Activated CD4-positive, CD25-positive, alpha-beta regulatory T cell (primary cell): ENCODE data around the gene RNF224.
A peak's percentile ranks its signal among the peaks of the same experiment; 100 is the strongest.

Source experiments
- DNase-seq, 4 experiments: peaks; one replicate each; lab custom pipeline; 2025; lab: John Stamatoyannopoulos, UW

Gene RNF224

DNA sequence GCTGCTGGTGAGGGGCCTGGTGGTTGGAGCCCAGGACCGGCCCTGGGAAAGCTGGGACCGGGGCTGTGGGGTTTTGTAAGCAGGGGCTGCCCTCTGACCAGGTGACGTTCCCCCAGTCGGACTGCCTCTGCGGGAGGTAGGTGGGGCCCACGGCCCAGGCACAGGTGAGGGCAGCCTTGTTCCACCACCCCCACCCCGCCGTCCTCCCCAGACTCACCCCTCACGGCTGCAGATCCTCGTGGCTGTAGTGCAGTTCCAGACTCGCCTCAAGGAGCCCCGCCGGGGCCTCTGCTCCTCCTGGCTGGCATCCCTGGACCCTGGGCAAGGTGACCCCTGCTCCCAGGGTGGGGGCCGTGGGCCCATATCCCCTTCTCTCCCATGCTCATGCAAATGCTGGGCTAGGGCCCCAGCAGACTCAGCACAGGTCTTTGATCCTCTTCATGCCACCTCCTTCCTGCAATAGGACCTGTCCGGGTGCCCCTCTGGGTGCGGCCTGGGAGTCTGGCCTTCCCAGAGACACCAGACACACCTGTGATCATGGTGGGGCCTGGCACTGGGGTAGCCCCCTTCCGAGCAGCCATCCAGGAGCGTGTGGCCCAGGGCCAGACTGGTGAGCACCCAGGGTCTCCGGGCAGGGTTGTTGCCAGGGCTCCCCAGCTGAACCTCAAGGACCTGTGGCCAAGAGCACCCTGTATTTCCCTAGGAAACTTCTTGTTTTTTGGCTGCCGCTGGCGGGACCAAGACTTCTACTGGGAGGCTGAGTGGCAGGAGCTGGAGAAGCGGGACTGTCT is 11.9 kb upstream of the RNF224 start:
- no peak for DNase-seq

DNA sequence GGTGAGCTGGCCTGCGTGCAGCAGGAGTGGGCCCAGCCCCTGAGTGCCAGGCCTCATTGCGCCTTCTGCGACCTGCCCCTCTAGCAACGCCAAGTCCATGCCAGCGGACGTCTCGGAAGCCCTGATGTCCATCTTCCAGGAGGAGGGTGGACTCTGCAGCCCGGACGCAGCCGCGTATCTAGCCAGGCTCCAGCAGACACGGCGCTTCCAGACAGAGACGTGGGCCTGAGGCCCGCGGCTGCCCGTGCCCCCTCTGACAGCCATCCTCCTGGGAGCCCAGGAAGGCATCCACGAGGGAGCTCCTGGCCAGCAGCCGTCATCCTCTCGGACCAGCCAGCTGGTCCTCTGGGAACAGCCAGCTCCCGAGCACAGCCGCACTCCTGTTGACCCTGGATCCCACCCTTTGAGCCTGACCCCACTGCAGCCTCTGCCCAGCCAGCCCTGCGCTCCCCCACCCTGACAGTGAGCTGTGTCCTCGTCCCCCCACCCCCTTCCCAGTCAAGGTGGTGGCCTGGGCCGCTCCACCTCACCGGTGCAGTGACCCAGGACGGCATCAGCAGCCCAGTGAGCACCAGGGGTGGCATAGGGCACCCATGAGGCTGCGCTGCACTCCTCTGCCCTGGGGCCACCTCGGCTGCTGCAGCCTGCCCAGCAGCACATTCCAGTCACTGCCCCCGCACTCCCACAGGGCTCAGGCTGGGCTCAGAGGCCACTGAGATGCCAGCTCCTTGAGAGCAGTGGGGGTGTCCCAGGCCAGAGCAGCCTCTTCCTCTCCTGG is 10.9 kb upstream of the RNF224 start:
- no peak for DNase-seq

DNA sequence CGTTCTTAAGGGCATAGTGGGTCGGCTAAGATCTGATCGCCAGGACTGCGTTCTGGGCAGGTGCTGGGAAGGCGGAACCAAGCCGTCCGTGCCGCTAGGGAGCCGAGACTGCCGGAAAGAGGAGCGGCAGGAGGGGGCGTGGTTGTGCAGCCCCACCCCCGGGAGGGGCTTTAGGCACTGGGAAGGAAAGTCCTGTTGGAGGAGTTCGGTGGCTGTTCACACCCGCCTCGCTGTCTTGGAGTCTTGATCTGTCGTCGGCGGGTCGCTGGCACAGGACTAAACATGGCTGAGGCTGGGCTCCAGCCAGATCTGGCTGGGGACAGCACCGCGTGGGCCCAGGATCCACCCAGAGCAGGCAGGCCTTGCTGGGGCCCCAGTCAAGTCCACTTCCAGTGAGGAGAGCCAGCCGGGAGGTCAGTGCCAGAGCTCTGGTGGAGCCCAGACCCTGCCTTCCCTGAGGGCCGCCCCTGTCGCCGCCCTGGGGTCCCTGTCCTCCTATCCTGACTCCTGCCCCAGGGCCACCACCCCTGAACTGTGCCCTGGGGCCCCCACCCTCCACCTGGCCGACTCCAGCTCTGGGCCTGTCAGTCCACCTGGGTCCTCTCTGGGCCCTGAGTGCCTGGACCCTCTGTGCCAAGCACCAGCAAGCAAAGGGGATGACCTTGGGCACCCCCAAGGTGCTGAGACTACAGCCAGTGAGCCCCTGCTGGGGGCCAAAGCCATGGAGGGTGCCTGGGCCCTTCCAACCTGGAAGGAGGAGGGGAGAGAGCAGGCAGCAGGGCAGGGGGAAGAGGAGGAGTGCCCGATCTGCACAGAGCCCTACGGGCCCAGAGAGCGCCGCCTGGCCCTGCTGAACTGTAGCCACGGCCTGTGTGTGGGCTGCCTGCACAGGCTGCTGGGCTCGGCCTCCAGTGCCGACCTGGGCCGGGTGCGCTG is 9.8 kb upstream of the RNF224 start:
- no peak for DNase-seq

DNA sequence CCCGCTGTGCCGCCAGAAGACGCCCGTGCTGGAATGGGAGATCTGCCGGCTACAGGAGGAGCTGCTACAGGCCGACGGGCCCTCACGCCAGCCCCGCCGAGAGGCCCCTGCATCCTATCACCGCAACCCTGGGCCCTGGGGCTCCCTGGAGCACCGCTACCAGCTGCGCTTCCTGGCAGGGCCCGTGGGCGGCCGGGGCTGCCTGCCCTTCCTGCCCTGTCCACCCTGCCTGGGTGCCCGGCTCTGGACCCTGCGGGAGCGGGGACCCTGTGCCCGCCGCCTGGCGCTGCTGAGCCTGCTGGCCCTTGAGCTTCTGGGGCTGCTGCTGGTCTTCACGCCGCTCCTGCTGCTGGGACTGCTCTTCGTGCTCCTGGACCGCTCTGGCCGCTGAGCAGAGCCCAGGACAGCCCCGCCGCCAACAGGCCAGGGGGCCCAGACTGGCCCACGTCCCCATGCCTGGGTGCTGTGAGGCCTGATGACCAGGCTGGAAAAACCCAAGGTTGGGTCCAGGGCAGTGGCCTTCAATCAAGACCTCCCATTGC is 9.0 kb upstream of the RNF224 start:
- DNase-seq, result no peak

DNA sequence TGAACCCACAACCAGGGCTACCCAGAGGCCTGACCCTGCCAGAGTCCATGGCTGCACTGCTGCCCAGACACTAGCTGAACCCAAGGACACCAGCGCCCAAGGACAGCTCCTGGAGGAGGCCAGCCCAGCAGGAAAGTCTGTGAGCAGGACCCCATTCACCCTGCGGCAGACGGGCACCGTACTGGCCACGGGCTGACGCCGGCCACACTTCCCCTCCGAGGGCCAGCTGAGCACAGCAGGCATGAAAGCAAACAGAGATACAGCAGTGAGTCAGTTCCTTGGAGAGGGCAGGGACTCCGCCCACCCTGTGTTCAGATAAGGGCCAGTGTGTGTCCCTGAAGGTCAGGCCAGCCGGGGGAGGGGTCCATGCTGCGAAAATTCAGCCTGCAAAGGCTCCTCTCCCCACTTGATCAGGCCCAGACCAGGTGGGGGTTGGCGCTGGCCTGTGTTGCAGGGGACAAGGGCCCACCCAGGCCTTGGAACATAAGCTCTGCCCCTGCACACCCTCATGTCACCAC is 8.5 kb upstream of the RNF224 start:
- DNase-seq, result no peak

DNA sequence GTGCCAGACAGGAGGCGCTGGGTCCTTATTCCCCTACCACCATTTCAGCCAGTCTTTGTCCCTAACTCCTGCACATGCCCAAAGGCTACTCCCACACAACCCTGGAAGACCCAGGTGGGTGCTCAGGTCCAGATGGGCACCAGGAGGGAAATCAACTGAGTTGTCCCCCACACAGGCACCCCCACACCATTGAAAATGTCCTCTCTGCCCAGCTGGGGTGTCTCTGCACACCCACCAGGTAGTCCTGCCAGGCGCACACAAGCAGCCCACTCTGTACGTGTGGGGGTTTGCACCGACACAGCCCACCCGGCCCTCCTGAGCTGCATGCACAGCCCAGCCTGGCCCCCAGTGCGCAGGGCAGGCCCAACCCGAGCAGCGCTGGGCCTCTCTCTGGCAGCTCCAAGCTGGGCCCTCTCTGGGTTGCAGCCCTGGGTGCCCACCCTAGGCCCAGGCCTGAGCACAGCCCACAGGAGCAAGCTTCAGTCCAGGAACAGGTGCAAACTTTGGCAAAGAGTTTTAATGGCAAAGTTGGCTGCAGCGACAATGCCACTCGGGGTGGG is 7.5 kb upstream of the RNF224 start:
- DNase-seq, result no peak

DNA sequence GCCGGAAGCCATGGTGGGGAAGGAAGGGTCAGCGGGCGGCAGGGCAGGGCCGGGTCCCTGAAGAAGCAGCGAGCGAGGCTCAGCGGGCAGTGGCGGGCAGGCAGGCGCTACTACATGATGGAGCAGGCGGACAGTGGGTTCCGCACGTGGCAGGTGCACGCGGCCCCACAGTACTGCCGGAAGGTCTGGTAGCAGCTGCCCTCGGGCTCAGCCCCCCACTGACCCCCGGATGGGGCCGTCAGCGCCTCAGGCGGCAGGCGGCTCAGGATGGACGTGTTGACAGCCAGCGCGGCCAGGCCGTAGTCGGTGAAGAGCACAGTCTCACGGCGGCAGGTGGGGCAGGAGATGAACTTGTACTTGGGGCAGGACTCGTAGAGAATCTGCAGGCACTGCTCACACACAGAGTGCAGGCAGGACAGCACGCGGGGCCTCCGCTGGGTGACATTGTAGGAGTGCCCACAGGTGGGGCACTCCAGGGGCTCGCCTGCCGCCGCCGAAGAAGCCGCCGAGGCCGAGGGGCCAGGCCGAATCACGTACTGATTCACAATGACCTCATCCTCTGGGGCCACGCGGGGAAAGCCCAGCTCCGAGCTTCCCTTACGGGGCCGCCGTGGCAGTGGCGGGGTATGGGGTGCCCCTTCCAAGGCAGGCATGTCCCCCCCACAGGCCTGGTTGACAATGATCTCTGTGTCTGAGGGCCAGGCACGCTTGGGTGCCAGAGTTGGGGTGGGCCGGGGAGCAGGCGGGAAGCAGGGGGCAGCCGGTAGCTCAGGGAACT is 6.8 kb upstream of the RNF224 start:
- DNase-seq, result no peak

DNA sequence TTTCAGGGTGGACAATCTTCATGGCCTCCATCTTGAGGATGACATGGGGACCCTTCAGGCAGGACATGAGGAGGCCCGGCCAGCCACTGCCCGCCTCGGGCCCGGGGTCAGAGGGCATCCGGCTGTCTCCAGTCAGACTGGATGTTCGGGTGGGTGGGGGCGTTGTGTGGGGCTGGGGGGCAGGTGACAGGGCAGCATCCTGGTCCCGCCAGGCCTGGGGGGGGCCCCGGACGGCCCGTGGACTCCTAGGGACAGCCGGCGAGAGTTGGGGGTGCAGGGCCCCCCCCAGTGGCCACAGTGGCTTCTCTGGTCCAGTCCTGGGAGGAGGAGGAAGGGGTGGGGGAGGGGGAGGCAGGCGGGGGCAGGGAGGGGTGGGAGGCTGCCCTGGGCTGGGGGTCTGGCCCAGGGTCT is 6.2 kb upstream of the RNF224 start:
- no peak for DNase-seq

DNA sequence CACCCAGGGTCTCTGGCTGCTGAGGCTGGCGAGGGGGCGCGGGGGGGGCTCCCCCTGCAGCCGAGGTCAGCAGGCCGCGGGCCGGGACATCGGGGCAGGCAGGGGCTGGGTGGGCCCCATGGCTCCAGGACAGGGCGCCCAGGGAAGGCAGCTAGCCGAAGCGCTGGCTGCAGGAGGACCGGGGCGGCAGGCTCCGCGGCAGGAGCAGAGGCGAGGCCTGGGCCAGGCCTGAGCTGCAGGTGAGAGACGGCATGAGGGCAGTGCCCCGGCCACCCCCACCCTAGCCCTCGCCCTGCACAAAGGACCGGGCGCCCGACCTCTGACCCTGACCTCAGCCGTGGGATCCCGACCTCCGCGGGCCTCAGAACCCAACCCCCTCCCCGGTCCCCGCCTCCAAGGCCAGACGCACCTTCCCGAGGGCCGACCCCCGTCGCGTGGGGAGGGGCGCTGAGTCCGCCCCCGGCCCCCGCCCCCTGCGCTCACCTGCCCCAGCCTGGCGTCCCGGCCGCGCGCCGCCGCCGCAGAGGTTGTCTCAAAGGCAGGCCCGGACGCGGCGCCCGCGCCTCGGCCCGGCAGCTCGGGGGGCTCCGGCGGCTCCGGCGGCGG is 5.7 kb upstream of the RNF224 start:
- DNase-seq, result no peak

DNA sequence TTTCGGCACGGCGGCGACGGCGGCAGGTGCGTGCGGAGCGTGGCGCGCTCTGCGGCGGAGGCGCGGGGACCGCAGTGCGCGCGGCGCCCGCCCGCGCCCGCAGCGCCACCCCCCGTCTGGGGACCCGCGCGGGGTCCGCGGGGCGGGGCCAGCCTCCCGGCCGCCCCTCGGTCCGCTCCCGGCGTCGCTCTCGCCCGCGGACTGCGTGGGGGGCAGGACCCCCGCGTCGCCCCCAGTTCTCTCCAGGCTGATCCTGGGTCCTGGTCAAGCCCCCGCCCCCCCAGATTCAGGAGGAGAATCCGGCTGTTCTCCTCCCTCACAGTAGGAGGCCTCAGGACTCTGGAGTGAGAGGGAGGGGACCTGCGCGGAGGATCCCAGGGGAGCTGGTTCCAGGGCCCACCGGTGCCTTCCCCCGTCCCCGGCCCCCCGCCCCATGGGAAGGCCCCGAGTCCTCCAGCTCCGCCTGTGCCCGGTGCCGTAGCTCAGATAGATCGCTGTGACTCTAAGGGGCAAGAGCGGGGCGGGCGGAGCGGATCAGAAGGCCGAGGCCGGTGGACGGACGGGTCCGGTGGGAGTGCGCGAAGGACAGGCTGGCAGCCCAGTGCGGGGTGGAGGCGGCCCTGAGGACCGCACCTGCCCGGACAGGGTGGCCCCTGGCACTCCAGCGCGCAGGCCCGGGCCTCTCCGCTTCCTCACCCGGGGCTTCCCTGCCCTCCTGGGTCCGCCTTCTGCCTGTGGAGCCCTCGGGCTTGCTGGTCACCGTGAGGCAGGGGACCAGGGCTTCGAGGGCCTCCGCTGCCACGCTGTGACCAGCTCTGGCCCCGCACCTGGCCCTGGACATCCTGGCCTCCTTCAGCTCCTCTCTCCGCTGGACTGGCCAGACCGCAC is 4.9 kb upstream of the RNF224 start, which contains the start of gene RNF208:
RNF208 (minus strand) TSS at position 51 of the 888 bp plus-strand sequence. CDS start 1,028 bp downstream, outside the sequence.
- no peak for DNase-seq

DNA sequence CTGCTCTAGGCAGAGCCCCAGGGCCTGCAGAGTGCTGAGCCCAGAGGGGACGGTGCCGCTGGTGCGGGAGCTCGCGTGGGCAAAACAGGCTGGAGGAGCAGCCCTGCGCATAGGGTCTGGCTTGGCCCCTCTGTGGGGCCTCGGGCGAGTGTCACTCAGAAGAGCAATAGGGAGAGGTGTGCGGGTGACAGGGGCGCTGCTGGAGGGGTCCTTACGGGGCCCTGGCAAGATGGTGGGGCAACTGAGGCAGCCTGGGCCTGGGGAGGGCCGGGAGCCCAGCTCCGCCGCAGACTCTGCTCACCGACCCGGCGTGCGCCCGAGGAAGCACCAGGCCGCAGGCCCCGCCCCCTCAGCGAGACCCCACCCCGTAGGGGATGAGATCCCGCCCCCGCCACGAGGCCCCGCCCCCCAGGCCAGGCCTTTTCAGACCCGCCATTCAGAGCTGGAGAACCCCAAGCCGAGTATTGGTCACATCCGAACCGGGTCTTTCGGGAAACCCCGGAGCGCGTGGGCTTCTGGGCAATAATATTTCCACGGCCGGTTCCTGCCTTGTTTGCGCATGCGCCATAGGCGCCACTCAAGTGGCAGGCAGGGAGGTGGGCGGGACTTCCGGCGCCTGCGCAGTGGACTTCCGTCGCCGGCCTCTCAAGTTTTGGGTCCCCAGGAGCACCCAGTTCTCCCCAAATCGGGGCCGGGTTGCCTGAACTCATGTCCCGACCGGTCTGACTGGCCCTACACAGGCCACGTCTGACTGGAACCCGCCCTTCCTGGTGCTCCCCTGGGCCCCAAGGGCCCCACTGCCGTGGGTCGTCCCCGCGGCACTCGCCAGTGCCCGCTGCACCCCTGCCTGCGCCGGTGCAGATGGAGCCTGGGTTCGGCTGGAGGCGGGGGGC is 4.0 kb upstream of the RNF224 start:
- DNase-seq, result peak; percentile 96 to 98 (median 98)

DNA sequence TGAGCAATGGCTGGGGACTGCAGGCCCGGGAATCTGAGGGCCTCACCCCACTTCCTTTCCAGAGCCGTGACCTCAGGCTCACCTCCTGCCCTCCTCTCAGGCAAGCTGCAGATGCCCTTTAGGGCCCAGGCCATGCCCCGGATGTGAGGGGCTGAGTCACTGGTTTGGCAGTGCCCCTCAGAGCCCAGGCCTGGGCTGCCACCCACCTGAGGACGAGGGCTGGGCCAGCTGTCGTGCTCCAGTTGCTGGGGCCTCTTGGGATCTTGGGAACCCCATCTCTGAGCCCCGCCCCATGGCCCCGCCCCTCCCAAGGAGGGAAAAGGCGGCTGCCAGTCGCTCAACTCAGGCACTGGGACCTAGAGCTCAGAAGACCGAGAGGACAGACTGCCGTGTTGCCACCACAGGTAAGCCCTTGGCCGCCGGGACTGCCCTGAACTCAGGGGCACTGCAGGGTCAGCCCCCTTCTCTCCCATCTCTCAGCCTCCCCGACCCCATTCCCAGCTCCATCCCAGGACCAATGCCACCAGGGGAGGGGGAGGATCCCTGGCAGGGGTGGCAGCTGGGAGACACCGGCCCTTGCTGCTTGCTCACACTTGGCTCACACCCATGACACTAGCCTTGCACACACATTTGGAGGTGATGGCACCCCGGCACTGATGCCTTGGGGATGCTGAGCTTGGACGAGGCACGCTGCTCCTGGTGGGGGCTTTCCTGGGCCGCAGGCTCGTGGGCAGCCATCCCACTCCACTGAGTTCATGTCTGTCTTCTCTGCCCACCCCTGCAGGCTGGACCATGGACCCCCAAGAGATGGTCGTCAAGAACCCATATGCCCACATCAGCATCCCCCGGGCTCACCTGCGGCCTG is 2.2 kb upstream of the RNF224 start, which contains the start of gene CYSRT1:
CYSRT1 (plus strand) TSS at position 345 of the 865 bp plus-strand sequence; CDS start at position 793, 448 bp downstream.
- DNase-seq, result no peak

DNA sequence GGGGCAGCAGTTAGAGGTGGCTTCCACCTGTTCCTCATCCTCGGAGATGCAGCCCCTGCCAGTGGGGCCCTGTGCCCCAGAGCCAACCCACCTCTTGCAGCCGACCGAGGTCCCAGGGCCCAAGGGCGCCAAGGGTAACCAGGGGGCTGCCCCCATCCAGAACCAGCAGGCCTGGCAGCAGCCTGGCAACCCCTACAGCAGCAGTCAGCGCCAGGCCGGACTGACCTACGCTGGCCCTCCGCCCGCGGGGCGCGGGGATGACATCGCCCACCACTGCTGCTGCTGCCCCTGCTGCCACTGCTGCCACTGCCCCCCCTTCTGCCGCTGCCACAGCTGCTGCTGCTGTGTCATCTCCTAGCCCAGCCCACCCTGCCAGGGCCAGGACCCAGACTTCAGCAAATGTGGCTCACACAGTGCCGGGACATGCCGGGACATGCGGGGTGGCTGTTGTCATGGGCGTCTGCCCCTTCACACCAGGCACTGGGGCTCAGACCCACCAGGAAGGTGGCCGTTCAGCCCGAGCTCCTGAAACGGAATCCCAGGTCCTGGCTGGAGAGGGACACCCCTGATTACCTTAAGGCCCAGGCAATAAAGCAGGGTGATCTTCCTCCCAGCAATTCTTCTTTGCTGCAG is 1.5 kb upstream of the RNF224 start:
- no peak for DNase-seq

DNA sequence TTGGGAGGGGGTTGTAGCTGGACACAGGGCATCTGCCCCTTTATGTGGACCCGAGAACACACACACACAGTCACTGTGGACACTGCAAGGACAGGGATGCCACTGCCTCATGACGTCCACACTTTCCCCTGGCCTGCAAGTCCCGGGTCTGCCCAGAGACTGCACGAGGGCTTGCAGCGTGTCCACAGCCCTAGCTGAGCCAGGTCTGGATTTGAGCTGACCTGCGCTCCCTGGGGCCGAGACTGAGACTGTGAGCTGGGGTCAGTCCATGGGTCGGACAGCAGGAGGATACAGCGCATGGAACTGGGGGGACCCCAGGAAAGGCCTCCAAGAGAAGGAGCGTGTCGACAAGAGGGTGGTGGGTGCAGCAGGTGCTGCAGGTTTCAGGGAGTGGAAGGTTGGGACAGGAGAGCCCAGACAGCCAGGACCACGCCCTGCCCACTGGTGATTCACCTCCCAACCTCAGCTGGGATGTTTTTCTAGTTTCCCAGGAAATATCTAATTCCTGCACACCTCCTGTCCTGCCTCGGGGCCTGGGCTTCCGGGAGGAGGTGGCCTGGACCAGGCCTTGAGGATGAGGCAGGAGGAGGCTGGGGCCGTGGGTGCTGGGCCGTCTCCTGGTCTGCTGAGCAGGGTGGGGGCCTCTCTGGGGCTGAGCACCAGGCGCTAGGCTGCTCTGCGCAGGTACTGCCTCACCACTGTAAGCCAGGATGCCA is 806 bp upstream of the RNF224 start:
- no peak for DNase-seq

DNA sequence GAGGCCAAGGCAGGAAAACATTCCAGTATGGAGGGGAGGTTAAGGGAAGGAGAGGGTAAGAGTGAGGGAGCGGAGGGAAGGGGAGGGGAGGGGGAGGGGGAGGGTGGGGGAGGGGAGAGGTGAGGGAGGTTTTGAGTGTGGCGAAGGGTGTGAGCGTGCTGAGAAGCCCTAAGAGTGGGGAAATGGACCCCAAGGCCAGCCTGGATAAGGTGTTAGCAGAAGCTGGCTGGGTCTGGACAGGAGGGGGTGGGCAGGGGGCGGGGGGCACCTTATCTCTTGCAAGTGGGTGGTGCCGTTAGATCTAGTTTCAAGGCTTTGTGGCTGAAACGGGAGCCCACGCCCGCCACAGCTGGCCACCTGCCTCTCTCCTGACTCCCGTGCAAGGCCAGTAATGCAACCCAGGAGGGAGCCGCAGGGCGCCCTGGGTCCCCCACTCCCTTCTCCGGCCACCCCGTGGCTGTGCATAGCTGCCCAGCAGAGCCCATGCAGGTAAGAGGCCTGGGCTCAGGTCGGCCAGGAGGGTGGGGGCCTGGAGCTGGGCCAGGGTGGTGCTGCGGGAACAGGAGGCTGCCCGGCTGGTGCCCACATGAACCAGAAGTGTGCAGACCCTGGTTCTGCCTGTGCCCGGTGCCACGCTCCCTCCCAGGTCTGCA is 677 bp downstream of the RNF224 start:
- DNase-seq, result no peak
